Stimulated activated naive CD8-positive, alpha-beta T cell treated with anti-CD3 and anti-CD28 coated beads, Interleukin-15, amount 100 ng/mL, for 72 hours (primary cell): ENCODE results near the gene SLC13A3.
"Not testable (repeated sequence)": the region's sequence is repeated elsewhere in the genome, so short reads cannot be mapped to it uniquely, and the experiment has no call there.

Experiments used
- ATAC-seq: fragments of 150-1000 bp; cut with Tn5 transposase; 2 replicates; pipeline ENCODE4 v1.10.0; 2021; ENCODE audit warnings: mild to moderate bottlenecking, moderate library complexity
- DNase-seq, 2 donors: peaks; one replicate each; pipeline ENCODE4 v3.0.0; 2021 to 2022
- H3K27ac Mint-ChIP-seq, 2 donors: one replicate each; pipeline ENCODE4 v1.8.0; 2022; ENCODE audit warnings: mild to moderate bottlenecking in 2 of 2, mixed read lengths in 2 of 2, moderate library complexity in 2 of 2
- H3K27me3 Mint-ChIP-seq: one replicate; pipeline ENCODE4 v1.8.0; 2022; ENCODE audit warnings: mixed read lengths
- H3K4me1 Mint-ChIP-seq: one replicate; pipeline ENCODE4 v1.8.0; 2022; ENCODE audit warnings: mild to moderate bottlenecking, mixed read lengths
- H3K4me3 Mint-ChIP-seq, 2 donors: one replicate each; pipeline ENCODE4 v1.8.0; 2022; ENCODE audit warnings: mild to moderate bottlenecking in 2 of 2, mixed read lengths in 2 of 2, moderate library complexity in 1 of 2
- H3K9me3 Mint-ChIP-seq, 2 donors: one replicate each; pipeline ENCODE4 v1.8.0; 2022; ENCODE audit warnings: mixed read lengths in 2 of 2

The SLC13A3 gene

DNA sequence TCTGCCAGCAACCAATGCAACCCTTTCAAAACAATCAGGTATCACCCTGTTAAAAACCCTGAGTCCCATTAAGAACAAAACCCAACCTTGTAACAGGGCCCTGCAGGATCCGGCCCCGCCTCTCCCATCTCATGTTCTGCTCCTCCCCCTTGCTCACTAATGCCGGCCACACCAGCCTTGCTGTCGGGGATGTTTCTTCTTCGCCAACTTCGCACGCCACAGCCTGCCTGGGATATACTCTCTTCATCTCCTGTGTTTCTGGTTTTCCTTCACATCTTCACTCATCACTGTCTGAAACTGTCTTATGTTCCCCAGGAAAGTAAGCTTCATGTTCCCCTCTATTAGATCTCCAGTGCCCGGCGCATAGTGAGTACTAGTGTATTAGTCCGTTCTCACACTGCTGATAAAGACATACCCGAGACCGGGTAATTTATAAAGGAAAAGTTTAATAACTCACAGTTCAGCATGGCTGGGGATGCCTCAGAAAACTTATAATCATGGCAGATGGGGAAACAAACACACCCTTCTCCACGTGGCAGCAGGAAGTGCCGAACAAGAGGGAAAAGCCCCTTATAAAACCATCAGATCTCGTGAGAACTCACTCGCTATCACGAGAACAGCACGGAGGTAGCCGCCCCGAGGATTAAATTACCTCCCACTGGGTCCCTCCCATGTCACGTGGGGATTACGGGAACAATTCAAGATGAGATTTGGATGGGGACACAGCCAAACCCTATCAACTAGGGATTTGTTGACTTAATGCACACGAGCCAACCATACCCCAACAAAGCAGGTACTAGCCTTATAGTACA lies 32.9 kb upstream of the SLC13A3 start:
- Mint-ChIP-seq H3K4me3 (no peak overlapping the region), H3K9me3 (no peaks in the 10 kb centered on the region), H3K4me1 (peaks cover 64% of the 10 kb centered on the region), H3K27me3 (no peaks in the 10 kb centered on the region), H3K27ac (no peak overlapping the region)
- ATAC-seq (no peak), DNase-seq (no peak)

DNA sequence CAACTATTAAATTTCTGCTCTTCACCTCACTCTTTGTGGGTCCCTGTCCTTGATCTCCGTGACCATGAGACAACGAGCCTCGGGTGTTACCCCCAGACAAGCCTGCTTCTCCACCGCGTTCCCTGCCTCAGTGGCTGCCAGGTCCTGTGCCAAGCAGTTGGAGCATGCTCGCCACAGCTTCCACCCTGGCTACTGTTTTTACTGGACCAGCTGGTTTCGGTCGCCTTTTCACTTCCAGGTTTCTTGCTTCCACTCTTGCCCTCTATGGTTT lies 32.3 kb upstream of the SLC13A3 start:
- DNase-seq (no peak), ATAC-seq (no peak)
- Mint-ChIP-seq H3K4me3 (no peak overlapping the region), H3K27me3 (no peaks in the 10 kb centered on the region), H3K4me1 (peaks cover 64% of the 10 kb centered on the region), H3K9me3 (no peaks in the 10 kb centered on the region), H3K27ac (peak overlapping the region in 1 of 2 donors; percentile 13)

- Mint-ChIP-seq H3K27ac (peak overlapping the region; percentile 13 to 57), H3K4me3 (no peak overlapping the region), H3K4me1 (peaks cover 62% of the 10 kb centered on the region), H3K27me3 (no peaks in the 10 kb centered on the region), H3K9me3 (no peaks in the 10 kb centered on the region)
- ATAC-seq (no peak), DNase-seq (no peak)
Measured at GRCh38 chr20:46683011-46683667, 31.9 kb upstream of the SLC13A3 start.

DNA sequence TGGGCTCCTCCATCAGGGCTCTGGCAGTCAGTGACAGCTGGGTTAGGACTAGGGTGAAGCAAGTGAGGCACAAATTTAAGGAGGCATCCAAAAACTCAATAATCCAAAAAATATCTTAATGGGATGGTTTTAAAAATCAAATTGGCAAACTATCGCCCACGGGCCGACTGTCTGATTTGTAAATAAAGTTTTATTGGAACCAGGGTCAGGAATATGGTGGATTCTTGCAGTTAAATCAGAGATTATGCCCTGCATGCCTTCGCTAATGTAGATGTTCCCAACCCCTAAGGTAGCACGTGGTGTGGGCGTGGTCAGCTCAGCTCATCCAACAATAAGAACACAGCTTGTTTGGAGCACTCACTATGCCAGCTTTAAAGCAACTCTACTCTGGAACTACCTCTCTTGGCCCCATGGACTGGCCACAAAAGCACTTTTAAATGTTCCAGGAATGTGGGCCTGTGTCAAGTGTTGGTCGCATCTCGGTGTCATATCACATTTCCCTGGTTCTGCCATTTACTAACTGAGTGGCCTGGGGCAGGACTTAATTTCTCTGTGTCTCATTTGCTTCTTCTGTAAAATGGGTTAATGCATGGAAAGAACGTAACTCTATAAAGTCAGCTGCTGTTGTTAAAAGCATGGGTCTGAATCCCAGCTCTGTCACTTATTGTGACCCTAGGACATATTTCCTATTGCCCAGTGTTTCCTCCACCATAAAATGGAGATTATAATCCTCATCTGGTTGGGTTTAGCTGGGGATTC lies 31.0 kb upstream of the SLC13A3 start:
- Mint-ChIP-seq H3K27ac (no peak overlapping the region), H3K4me3 (no peak overlapping the region), H3K4me1 (peaks cover 53% of the 10 kb centered on the region)

DNA sequence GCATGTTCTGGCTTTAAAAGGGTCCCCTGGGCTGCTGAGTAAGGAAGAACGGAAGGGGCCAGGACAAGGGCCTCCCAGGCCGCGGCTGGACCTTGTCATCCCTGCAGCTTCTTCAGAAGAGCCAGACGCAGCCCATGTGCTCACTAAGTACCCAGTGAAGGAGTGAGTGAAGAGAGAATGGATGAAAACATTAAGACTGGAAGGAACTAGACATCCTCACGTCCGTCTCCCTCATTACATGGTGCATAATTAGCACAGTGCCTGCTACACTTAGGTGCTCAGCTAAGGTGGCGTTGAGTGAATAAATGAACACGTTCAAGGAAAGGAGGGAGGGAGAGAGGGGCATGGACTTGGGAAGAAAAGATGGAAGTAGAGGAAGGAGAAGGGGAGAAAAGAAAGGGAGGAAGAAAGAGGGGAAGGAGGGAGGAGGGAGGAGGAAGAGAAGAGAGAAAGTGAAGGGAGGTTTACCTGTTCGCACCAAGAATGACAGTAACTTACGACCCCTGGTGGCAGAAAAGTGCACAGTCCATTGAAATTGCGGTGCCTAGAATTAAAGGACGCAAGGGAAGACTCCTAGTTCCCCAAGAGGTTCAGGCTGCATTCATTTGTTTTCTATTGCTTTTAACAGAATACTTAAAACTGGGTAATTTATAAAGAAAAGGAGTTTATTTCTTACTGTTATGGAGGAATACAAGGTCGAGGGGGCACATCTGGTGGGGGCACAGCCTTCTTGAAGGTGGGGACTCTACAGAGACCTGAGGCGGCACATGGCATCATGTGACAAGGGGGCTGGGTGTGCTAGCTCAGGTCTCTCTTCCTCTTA lies 30.0 kb upstream of the SLC13A3 start:
- H3K27ac Mint-ChIP-seq, result peak overlapping the region in 1 of 2 donors; percentile 84
- no peak overlapping the region for H3K4me3 Mint-ChIP-seq
- DNase-seq (peak; percentile 62 to 64), ATAC-seq (peak; percentile 69)
- H3K27me3 Mint-ChIP-seq, result no peaks in the 10 kb centered on the region
- H3K4me1 Mint-ChIP-seq, result peaks cover 43% of the 10 kb centered on the region
- H3K9me3 Mint-ChIP-seq, result no peaks in the 10 kb centered on the region

More for the DNA sequence above, 31.0 kb upstream of the SLC13A3 start:
- no peaks in the 10 kb centered on the region for H3K27me3 Mint-ChIP-seq
- DNase-seq (no peak), ATAC-seq (no peak)
- no peaks in the 10 kb centered on the region for H3K9me3 Mint-ChIP-seq

GRCh38 chr20:46680684-46681031 lies 29.4 kb upstream of the SLC13A3 start:
- DNase-seq (no peak), ATAC-seq (no peak)
- Mint-ChIP-seq H3K4me1 (peaks cover 37% of the 10 kb centered on the region), H3K27ac (no peak overlapping the region), H3K27me3 (no peaks in the 10 kb centered on the region), H3K4me3 (no peak overlapping the region), H3K9me3 (no peaks in the 10 kb centered on the region)

DNA sequence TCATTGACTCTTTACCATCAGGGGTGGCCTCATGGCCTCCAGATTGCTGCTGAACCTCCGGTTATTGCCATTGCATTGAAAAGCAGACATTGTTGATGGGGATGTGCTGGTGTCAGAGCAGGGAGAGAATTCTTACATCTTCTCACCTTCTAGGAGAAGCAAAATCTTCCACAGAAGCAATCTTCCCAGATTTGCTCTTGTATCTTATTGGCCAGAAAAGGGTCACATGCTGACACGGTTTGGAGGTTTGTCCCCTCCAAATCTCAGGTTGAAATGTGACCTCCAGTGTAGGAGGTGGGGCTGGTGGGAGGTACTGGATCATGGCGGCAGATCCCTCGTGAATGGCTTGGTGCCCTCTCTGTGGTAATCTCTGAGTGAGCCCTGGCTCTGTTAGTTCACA lies 27.3 kb upstream of the SLC13A3 start:
- DNase-seq (no peak), ATAC-seq (no peak)
- Mint-ChIP-seq H3K27me3 (no peaks in the 10 kb centered on the region), H3K9me3 (peaks cover 0 to 3% of the 10 kb centered on the region in 2 donors), H3K27ac (no peak overlapping the region), H3K4me1 (peaks cover 23% of the 10 kb centered on the region), H3K4me3 (no peak overlapping the region)

GRCh38 chr20:46677608-46678007 lies 26.3 kb upstream of the SLC13A3 start:
- no peaks in the 10 kb centered on the region for H3K27me3 Mint-ChIP-seq
- peaks cover 0 to 8% of the 10 kb centered on the region in 2 donors for H3K9me3 Mint-ChIP-seq
- peak overlapping the region in 1 of 2 donors; percentile 42 for H3K27ac Mint-ChIP-seq
- no peak overlapping the region for H3K4me3 Mint-ChIP-seq
- peaks cover 14% of the 10 kb centered on the region for H3K4me1 Mint-ChIP-seq
- ATAC-seq, result no peak
- DNase-seq, result no peak

DNA sequence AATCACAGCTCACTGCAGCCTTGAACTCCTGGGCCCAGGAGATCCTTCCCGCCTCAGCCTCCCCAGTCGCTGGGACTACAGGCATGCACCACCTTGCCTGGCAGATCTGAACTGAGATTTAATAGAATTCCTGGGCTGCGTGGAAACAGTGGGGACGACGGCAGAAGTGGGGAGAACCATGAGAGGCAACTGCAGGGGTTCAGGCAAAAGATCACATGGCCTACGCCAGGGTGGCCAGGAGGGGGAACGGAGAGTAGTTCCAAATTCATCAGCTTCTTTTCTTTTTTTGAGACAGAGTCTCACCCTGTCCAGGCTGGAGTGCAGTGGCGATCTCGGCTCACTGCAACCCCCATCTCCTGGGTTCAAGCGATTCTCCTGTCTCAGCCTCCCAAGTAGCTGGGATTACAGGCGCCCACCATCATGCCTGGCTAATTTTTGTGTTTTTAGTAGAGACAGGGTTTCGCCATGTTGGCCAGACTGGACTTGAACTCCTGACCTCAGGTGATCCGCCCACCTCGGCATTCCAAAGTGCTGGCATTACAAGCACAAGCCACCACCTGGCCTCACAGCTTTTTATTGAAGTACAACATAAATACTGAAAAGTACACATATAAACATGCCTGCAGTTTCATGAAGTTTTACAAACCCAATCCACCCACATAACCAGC lies 25.5 kb upstream of the SLC13A3 start:
- DNase-seq, H3K27ac Mint-ChIP-seq, H3K4me3 Mint-ChIP-seq, ATAC-seq, H3K27me3 Mint-ChIP-seq: not testable (repeated sequence)
- peaks cover 11% of the 10 kb centered on the region for H3K4me1 Mint-ChIP-seq
- H3K9me3 Mint-ChIP-seq, result peaks cover 0 to 12% of the 10 kb centered on the region in 2 donors

DNA sequence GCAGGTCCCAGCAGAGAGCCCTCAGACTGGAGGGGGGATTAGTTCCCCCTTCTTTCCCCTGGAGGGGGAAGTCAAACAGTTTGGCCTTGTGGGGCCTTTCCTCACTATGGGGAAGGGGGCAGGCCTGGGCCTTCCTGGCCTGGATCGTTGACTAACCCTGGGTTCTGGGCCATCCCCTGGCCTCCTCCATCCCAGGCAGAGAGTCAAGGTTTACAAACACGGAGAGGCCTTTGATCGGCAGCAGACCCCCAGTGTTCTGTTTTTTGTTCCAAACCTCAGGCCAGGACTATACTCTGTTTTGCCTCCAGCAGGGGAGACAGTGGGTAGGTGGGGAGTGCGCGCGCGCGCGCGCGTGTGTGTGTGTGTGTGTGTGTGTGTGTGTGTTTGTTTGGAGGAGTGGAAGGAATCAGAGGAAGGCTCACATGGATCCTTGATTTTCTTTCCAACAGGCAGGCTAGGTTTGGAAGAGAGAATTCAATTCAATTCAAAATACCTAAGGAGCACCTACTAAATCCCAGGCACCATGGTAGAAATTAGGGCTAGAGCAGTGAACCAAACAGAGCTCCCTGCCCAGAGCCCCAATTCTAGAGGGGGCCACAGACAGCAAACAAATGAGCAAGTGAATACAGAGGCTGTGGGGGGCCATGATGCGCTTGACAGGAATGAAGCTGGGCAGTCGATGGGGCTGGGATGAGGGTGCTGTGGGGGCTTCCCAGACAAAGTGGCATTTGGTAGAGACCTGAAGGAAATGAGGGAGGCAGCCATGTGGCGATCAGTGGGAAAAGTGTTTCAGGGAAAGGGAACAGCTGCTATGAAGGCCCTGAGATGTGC lies 23.2 kb upstream of the SLC13A3 start:
- Mint-ChIP-seq H3K4me3 (no peak overlapping the region), H3K27ac (peak overlapping the region in 1 of 2 donors; percentile 82), H3K4me1 (no peaks in the 10 kb centered on the region), H3K9me3 (peaks cover 11 to 30% of the 10 kb centered on the region in 2 donors), H3K27me3 (no peaks in the 10 kb centered on the region)
- DNase-seq (no peak), ATAC-seq (no peak)

DNA sequence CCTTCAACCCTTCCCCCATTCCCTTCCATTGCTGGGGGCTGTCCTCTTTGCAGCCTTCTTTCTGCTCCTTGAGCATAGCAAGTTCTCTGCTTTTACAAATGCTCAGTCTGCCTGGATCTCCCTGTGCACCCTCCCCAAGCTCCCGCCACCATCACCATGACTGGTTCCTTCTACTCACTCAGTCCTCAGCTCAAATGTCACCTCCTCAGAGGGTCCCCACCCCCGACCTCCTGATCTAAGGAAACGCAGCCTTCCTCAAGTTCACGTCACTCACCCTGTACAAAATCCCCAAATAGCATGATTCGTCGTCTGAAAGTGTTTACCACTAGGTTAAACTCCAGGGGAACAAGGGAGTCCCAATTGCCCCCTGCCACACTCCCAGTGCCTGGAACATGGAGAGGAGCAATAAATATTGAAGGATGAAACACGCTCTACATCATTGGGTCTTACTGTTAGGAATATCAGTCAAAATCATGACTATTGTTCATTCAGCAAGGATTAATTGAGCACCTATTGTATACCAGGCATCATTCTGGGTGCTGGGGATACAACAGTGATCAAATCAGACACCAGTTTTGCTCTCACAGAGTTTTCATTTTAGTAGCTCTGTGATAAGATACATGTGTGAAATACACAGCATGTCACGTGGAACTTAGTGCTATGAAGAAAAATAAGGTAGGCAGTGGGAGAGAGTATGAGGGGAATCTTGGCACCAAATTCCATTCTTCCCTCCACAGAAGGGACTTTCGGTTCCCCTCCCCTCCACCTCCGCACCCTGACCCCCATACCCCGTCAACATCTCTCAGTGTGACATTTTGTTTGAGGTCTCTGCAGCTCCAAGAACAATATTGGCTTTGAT lies 22.4 kb upstream of the SLC13A3 start:
- Mint-ChIP-seq H3K9me3 (peaks cover 11 to 30% of the 10 kb centered on the region in 2 donors), H3K4me1 (no peaks in the 10 kb centered on the region), H3K27ac (no peak overlapping the region), H3K27me3 (no peaks in the 10 kb centered on the region), H3K4me3 (no peak overlapping the region)
- ATAC-seq (no peak), DNase-seq (no peak)

- H3K27ac Mint-ChIP-seq, result no peak overlapping the region
- ATAC-seq (no peak), DNase-seq (no peak)
- peaks cover 14 to 30% of the 10 kb centered on the region in 2 donors for H3K9me3 Mint-ChIP-seq
- no peaks in the 10 kb centered on the region for H3K4me1 Mint-ChIP-seq
- no peaks in the 10 kb centered on the region for H3K27me3 Mint-ChIP-seq
- H3K4me3 Mint-ChIP-seq, result no peak overlapping the region
Measured at GRCh38 chr20:46672543-46673148, 21.4 kb upstream of the SLC13A3 start.

- no peak overlapping the region for H3K4me3 Mint-ChIP-seq
- peaks cover 14 to 30% of the 10 kb centered on the region in 2 donors for H3K9me3 Mint-ChIP-seq
- no peak for ATAC-seq
- H3K4me1 Mint-ChIP-seq, result no peaks in the 10 kb centered on the region
- H3K27ac Mint-ChIP-seq, result no peak overlapping the region
- no peak for DNase-seq
- H3K27me3 Mint-ChIP-seq, result no peaks in the 10 kb centered on the region
Measured at GRCh38 chr20:46671866-46672542, 20.7 kb upstream of the SLC13A3 start.
